Mucosa of descending colon (tissue), 3 donors: Measurements from ENCODE around the gene TRDMT1. TPM values are rescaled to one million over a fixed set of nuclear protein-coding genes. Genes with fewer than 3 reads are reported as not detected.
A peak's percentile ranks its signal among the peaks of the same experiment; 100 is the strongest.

Source experiments
- ATAC-seq: fragments of 200-7000 bp; cut with Tn5 transposase; one replicate; pipeline ENCODE4 v1.9.1; 2020; ENCODE audit warnings: mild to moderate bottlenecking, moderate library complexity
- DNase-seq, 3 donors: peaks; one replicate each; pipeline ENCODE4 v3.0.0-alpha.2; 2020
- H3K36me3 ChIP-seq: fragments of 200-600 bp; one replicate; pipeline ENCODE4 v1.8.0; 2021; ENCODE audit warnings: low read depth, mild to moderate bottlenecking
- H3K4me1 ChIP-seq: fragments of 200-600 bp; one replicate; pipeline ENCODE4 v1.8.0; 2021; ENCODE audit warnings: low read depth, mild to moderate bottlenecking
- H3K4me3 ChIP-seq: fragments of 200-600 bp; one replicate; pipeline ENCODE4 v1.8.0; 2021; ENCODE audit warnings: mild to moderate bottlenecking
- H3K9me3 ChIP-seq: fragments of 200-600 bp; one replicate; pipeline ENCODE4 v1.8.0; 2021; ENCODE audit warnings: mild to moderate bottlenecking
- CTCF ChIP-seq: fragments of 200-600 bp; IDR thresholded peaks from one replicate; pipeline ENCODE4 v1.8.0; 2022; ENCODE audit warnings: antibody characterized with exemption, mild to moderate bottlenecking
- intact Hi-C, 2 donors: fragments of 100-400 bp; cut with DNase I in 1 of 2; cut with micrococcal nuclease in 1 of 2; formaldehyde crosslinking; loops; one replicate each; pipeline versions ENCODE4 v1.11.0 to v1.11.1; 2022; cut with DNase I, micrococcal nuclease
- total RNA-seq, 3 donors: library from RNA; stranded (reverse); fragmentation: NEBNext Ultra II Directional in 2 of 3; extraction: Animal tissue kit (Norgen Biotek cat#: 25700) in 2 of 3; gene quantifications; one replicate each; pipeline versions ENCODE4 v1.2.1 to v1.2.4, GENCODE V29; 2021 to 2023
- donor health status: DM: no; HTN: no; CAD: no; lungs with moderate emphysema.
- donor health status: DM: no; HTN: no; CAD: no.
- donor health status: DM: no; HTN: yes; CAD: no.

Gene TRDMT1
- total RNA-seq, 3 donors from 2014 or later, result 4.7 to 7.8 (median 7.4) TPM

- DNase-seq (no peak), ATAC-seq (peak; percentile 64)
- H3K4me1 ChIP-seq, result peaks cover 10% of the 10 kb centered on the region
- peaks cover 5% of the 10 kb centered on the region for H3K36me3 ChIP-seq
- intact Hi-C loops, result no loop called here
- H3K4me3 ChIP-seq, result no peak overlapping the region
- H3K9me3 ChIP-seq, result no peaks in the 10 kb centered on the region
- no peak for TF ChIP-seq CTCF
Measured at GRCh38 chr10:17238445-17239291, 37.2 kb upstream of the TRDMT1 start.

DNA sequence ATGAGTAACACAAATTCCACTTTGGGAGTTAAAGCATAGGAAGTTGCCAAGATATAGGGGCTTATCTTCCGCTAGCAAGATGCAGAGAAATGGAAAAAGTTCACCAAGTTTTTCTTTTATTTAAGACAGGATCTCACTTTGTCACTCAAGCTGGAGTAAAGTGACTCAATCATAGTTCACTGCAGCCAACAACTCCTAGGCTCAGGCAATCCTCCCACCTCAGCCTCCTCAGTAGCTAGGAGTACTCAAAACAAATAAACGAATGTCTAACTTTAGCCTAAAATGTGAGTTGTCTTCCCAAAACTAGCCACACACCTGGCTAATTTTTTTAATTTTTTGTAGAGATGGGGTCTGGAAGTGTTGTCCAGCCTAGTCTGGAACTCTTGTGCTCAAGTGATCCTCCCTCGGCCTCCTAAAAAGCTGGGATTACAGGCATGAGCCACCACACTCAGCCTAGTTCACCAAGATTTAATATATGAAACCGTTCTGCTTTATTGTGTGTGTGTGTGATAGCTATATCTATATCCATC is 36.5 kb upstream of the TRDMT1 start:
- Histone ChIP-seq H3K9me3 (no peaks in the 10 kb centered on the region), H3K36me3 (peaks cover 5% of the 10 kb centered on the region), H3K4me3 (no peak overlapping the region), H3K4me1 (peaks cover 17% of the 10 kb centered on the region)
- DNase-seq, result no peak
- no peak for TF ChIP-seq CTCF
- intact Hi-C loops, result no loop called here
- no peak for ATAC-seq

DNA sequence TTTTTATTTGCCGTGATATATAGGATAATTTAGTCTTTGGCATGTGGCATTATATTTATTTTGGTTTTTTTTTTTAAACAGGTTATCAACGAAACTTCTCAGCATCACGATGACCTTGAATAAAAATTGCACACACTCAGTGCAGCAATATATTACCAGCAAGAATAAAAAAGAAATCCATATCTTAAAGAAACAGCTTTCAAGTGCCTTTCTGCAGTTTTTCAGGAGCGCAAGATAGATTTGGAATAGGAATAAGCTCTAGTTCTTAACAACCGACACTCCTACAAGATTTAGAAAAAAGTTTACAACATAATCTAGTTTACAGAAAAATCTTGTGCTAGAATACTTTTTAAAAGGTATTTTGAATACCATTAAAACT is 35.7 kb upstream of the TRDMT1 start:
- no peaks in the 10 kb centered on the region for H3K9me3 ChIP-seq
- intact Hi-C loops, result no loop called here
- peaks cover 5% of the 10 kb centered on the region for H3K36me3 ChIP-seq
- no peak for TF ChIP-seq CTCF
- DNase-seq, result no peak
- peaks cover 26% of the 10 kb centered on the region for H3K4me1 ChIP-seq
- no peak for ATAC-seq
- no peak overlapping the region for H3K4me3 ChIP-seq

- H3K4me1 ChIP-seq, result peaks cover 29% of the 10 kb centered on the region
- peaks cover 5% of the 10 kb centered on the region for H3K36me3 ChIP-seq
- intact Hi-C loops, result no loop called here
- ATAC-seq, result no peak
- H3K9me3 ChIP-seq, result no peaks in the 10 kb centered on the region
- no peak overlapping the region for H3K4me3 ChIP-seq
- TF ChIP-seq CTCF, result no peak
- no peak for DNase-seq
Measured at GRCh38 chr10:17236468-17237148, 35.1 kb upstream of the TRDMT1 start.

DNA sequence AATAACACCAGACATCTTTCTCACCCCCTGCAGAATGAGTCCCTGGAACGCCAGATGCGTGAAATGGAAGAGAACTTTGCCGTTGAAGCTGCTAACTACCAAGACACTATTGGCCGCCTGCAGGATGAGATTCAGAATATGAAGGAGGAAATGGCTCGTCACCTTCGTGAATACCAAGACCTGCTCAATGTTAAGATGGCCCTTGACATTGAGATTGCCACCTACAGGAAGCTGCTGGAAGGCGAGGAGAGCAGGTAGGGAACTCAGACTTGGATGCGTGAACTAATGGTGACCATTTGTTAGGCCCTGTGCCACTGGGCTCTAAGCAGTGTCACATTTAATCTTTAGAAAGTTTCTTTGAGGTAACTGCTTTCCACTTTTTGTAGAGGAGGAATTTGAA is 33.7 kb upstream of the TRDMT1 start:
- TF ChIP-seq CTCF, result no peak
- H3K4me3 ChIP-seq, result no peak overlapping the region

More for the DNA sequence above, 33.7 kb upstream of the TRDMT1 start:
- peaks cover 5% of the 10 kb centered on the region for H3K36me3 ChIP-seq
- intact Hi-C loops, result no loop called here
- H3K9me3 ChIP-seq, result no peaks in the 10 kb centered on the region
- no peak for DNase-seq
- ATAC-seq, result no peak
- peaks cover 37% of the 10 kb centered on the region for H3K4me1 ChIP-seq
